DND-41 (cell line): Measurements from ENCODE around the gene SLC24A3.

Experiments
- EZH2 ChIP-seq: IDR thresholded peaks from 3 replicates; pipeline ENCODE4 v1.6.1; 2012; ENCODE audit warnings: borderline replicate concordance, low read depth, mild to moderate bottlenecking, moderate library complexity, low read length, inconsistent platforms; ENCODE audit not compliant: severe bottlenecking
- TF ChIP-seq, protein P1 (sequence below): IDR thresholded peaks from 2 replicates; pipeline ENCODE4 v1.5.1; 2012; ENCODE audit warnings: borderline replicate concordance, low read length, moderate library complexity, mild to moderate bottlenecking; ENCODE audit not compliant: poor library complexity, severe bottlenecking; ENCODE audit errors: extremely low read depth

DNA sequence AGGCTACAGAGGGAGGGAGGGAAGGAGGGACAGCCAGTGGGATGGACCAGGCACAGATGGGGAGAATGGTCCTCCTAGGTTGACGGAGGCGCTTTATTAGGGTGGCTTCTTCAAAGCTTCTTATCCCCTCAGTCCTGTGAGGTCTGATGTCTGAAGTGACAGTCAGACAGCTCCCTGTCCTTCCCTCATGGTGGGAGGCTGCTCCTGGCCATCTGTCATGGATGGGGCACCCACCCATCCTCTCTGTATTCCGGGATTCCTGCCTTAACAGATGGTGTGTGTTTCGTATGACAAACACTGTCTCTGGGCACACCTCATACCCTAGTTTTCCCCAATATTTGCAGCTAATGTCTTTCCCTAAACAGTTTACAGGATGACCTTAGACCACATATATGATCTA, 553.5 kb downstream of the SLC24A3 start:
- TF ChIP-seq EZH2: no peak
- TF ChIP-seq, protein P1, sequence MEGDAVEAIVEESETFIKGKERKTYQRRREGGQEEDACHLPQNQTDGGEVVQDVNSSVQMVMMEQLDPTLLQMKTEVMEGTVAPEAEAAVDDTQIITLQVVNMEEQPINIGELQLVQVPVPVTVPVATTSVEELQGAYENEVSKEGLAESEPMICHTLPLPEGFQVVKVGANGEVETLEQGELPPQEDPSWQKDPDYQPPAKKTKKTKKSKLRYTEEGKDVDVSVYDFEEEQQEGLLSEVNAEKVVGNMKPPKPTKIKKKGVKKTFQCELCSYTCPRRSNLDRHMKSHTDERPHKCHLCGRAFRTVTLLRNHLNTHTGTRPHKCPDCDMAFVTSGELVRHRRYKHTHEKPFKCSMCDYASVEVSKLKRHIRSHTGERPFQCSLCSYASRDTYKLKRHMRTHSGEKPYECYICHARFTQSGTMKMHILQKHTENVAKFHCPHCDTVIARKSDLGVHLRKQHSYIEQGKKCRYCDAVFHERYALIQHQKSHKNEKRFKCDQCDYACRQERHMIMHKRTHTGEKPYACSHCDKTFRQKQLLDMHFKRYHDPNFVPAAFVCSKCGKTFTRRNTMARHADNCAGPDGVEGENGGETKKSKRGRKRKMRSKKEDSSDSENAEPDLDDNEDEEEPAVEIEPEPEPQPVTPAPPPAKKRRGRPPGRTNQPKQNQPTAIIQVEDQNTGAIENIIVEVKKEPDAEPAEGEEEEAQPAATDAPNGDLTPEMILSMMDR: no peak
